ENCODE data around the gene ENTPD2. TPM values are rescaled to one million over a fixed set of nuclear protein-coding genes. Genes with fewer than 3 reads are reported as not detected.

The ENTPD2 gene
- total RNA-seq (2022), result 13.4 and 31.5 TPM in 2 replicates
- Bru-seq, nascent RNA, result percentile 28 among the genes with signal in this experiment
- BruChase-seq, experiment 1, labeled RNA remaining after a 6-hour chase, result percentile 40 among the genes with signal in this experiment
- BruChase-seq, experiment 2, labeled RNA remaining after a 2-hour chase, result percentile 40 among the genes with signal in this experiment
- long read RNA-seq, partial matches to known transcripts, result 0 of 5 reads
- long read RNA-seq, other reads (novel, unspliced or antisense), result 5 of 5 reads

DNA sequence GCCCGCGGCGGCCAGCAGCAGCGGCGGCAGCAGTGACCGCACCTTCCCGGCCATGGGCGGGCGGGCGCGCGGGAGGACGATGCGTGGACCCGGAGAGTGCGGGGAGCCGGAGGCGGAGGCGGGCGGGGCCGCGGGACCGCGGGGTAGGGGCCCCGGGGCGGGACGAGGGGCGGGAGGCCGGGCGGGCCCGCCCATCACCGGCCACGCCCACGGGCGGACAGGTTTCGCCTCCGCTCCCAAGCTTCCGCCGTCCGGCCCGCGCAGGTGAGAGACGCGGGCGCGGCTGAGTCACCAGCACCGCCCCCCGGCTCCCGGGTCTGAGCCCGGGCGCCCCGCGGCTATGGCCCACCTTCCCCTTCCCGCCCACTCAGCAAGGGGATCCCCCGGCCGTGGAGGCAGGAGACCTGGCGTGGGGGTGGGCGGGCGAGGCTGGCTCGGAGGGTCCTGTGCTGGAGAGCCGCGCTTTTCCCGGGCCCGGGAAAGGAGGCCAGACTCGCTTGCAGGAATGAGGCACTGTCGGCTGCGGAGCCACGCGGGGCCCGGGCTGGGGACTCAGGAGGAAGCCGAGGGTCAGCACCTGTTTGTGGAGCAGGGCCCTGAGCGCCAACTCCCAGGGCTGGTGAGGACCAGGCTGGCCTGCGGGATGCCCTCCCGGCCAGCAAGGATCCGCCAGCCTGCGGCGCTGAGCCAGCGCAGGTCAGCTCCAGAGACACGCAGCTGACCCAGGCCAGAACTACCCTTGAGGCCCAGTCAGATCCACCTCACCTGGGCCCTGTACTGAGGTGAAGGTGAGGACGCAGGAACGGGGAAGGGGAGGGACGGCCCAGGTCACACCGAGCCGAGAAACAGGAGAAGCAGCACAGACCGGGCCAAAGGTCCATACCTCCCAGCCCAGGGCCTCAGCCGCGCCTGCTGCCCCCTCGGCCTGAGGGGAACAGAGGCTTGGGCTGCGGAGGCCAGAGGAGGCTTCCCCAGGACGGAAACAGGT, at the start of gene ENTPD2:
TSS of gene ENTPD2 (minus strand) at position 118 of the 988 bp plus-strand sequence. CDS start at position 54, 64 bp downstream.
- intact Hi-C loops (cut with micrococcal nuclease), result no loop called here
- Mint-ChIP-seq H3K27me3 (ENCODE audit: insufficient read depth, unreplicated experiment) (no peaks in the 10 kb centered on the region), H3K4me3 (ENCODE audit: unreplicated experiment) (peak within 1 kb of the TSS; percentile 61), H3K36me3 (ENCODE audit: insufficient read depth, unreplicated experiment) (no peaks in the 10 kb centered on the region), H3K27ac (ENCODE audit: low read depth, unreplicated experiment) (no peak within 1 kb of the TSS), H3K9me3 (ENCODE audit: unreplicated experiment) (no peaks in the 10 kb centered on the region), H3K4me1 (ENCODE audit: insufficient read depth, unreplicated experiment) (peaks cover 7% of the 10 kb centered on the region)
- ChIA-PET CTCF (interaction anchor here (0.5 to 1.9 kb wide), 2 partner anchors 11 to 53 kb away, joined by 5 to 27 read pairs; no protein-coding TSS in a partner anchor), POLR2A (interaction anchor here (1.0 kb wide), 1 partner anchor 78 kb away, joined by 3 read pairs; no protein-coding TSS in a partner anchor)
- no TSS peak for BruUV-seq (replicated peaks)
- peak; percentile 82 for DNase-seq (ENCODE audit: unreplicated experiment)
- TF ChIP-seq, protein P1, sequence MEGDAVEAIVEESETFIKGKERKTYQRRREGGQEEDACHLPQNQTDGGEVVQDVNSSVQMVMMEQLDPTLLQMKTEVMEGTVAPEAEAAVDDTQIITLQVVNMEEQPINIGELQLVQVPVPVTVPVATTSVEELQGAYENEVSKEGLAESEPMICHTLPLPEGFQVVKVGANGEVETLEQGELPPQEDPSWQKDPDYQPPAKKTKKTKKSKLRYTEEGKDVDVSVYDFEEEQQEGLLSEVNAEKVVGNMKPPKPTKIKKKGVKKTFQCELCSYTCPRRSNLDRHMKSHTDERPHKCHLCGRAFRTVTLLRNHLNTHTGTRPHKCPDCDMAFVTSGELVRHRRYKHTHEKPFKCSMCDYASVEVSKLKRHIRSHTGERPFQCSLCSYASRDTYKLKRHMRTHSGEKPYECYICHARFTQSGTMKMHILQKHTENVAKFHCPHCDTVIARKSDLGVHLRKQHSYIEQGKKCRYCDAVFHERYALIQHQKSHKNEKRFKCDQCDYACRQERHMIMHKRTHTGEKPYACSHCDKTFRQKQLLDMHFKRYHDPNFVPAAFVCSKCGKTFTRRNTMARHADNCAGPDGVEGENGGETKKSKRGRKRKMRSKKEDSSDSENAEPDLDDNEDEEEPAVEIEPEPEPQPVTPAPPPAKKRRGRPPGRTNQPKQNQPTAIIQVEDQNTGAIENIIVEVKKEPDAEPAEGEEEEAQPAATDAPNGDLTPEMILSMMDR (IDR thresholded peaks at IDR 0.05; ENCODE audit: unreplicated experiment), result no peak

DNA sequence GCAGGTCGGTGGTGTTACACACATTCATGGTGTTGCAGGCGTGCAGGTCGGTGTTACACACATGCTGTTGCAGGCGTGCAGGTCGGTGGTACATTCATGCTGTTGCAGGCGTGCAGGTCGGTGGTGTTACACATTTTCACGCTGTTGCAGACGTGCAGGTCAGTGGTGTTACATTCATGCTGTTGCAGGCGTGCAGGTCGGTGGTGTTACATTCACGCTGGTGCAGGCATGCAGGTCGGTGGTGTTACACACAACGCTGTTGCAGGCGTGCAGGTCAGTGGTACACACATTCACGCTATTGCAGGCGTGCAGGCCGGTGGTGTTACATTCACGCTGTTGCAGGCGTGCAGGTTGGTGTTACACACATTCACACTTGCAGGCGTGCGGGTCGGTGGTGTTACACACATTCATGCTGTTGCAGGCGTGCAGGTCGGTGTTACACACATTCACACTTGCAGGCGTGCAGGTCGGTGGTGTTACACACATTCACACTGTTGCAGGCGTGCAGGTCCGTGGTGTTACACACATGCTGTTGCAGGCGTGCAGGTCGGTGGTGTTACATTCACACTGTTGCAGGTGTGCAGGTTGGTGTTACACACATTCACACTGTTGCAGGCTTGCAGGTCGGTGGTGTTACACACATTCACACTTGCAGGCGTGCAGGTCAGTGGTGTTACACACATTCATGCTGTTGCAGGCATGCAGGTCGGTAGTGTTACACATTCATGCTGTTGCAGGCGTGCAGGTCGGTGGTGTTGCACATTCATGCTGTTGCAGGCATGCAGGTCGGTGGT, 49.5 kb upstream of the ENTPD2 start:
- no peak for DNase-seq (ENCODE audit: unreplicated experiment)
- intact Hi-C loops (cut with micrococcal nuclease), result no loop called here
- Mint-ChIP-seq H3K27me3 (ENCODE audit: insufficient read depth, unreplicated experiment) (no peaks in the 10 kb centered on the region), H3K27ac (ENCODE audit: low read depth, unreplicated experiment) (no peak overlapping the region), H3K4me3 (ENCODE audit: unreplicated experiment) (no peak overlapping the region), H3K9me3 (ENCODE audit: unreplicated experiment) (no peaks in the 10 kb centered on the region), H3K36me3 (ENCODE audit: insufficient read depth, unreplicated experiment) (peaks cover 37% of the 10 kb centered on the region), H3K4me1 (ENCODE audit: insufficient read depth, unreplicated experiment) (no peaks in the 10 kb centered on the region)
- ChIA-PET CTCF (interaction anchor here (1.1 kb wide), 1 partner anchor 74 kb away, joined by 3 read pairs; no protein-coding TSS in a partner anchor), POLR2A (no interaction called here)
- TF ChIP-seq, protein P1 (IDR thresholded peaks at IDR 0.05; ENCODE audit: unreplicated experiment), result no peak
- no TSS peak for BruUV-seq (replicated peaks)

DNA sequence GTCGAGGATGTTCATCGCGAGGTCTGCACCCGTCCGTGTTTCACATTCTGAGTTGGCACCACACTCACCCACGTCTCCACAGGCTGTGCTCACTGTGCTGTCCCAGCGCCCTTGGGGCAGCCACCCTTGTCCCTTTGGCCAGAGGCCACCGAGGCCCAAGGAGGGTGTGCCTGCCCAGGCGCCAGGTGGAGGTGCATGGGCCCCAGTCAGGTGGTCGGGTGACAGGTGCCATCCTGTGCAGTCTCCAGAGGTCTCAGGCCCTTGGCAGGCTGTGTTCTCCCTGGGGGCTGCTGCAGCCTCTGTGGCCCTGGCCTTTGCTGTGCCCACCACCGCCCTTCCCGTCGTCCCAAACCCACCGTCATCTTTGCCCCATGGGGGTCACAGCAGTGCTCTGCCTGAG, 45.4 kb upstream of the ENTPD2 start:
- ChIA-PET POLR2A (interaction anchor here (0.7 kb wide), 1 partner anchor 114 kb away, joined by 3 read pairs; no protein-coding TSS in a partner anchor), CTCF (no interaction called here)
- no peak for DNase-seq (ENCODE audit: unreplicated experiment)
- no peaks in the 10 kb centered on the region for H3K27me3 Mint-ChIP-seq (ENCODE audit: insufficient read depth, unreplicated experiment)
- H3K36me3 Mint-ChIP-seq (ENCODE audit: insufficient read depth, unreplicated experiment), result peaks cover 45% of the 10 kb centered on the region
- H3K4me3 Mint-ChIP-seq (ENCODE audit: unreplicated experiment), result no peak overlapping the region
- H3K27ac Mint-ChIP-seq (ENCODE audit: low read depth, unreplicated experiment), result no peak overlapping the region
- no peaks in the 10 kb centered on the region for H3K9me3 Mint-ChIP-seq (ENCODE audit: unreplicated experiment)
- no peaks in the 10 kb centered on the region for H3K4me1 Mint-ChIP-seq (ENCODE audit: insufficient read depth, unreplicated experiment)
- intact Hi-C loops (cut with micrococcal nuclease), result no loop called here
- TF ChIP-seq, protein P1 (IDR thresholded peaks at IDR 0.05; ENCODE audit: unreplicated experiment), result no peak
- BruUV-seq (replicated peaks), result no TSS peak

Data from MCF 10A (cell line).